GM18909 (cell line): ENCODE measurements around the gene NPY5R.

Experiments used
- ATAC-seq: cut with Tn5 transposase; IDR thresholded peaks from one replicate; pipeline ENCODE4 v1.9.1; 2021; ENCODE audit warnings: mild to moderate bottlenecking; ENCODE audit not compliant: unreplicated experiment, poor library complexity

NPY5R gene

DNA sequence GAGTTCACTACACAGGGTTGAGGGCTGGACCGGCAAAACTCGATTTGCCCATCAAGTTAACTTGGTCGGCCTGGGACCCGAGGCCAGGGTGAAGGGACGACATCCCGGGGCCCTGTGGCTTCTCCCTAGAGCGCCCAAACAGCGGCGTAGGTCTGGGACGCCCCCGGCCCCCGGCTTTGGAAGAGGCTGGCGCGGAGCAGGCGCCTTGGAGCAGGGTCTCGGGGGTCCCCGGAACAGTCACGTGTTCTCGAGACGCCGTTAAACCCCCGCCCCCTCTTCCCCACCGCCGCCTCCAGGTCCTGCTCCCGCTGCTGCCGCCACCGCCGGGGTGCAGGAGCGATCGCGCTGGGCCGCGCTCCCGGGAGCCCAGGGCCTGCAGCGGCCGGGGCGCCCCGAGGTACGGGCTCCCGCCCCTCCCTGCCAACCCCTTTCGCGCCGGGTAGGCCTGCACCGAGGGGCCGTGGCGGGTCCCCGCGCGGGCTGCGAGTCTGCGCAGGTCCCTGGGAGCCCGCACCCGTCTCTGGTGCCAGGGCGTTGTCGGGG is at the start of gene NPY5R:
TSS of gene NPY5R (plus strand) at position 289 of the 543 bp plus-strand sequence. CDS start 6,382 bp downstream, outside the sequence.
- no peak for ATAC-seq

GRCh38 chr4:163295138-163295537 is 48.6 kb upstream of the NPY5R start:
- no peak for ATAC-seq

GRCh38 chr4:163300445-163300844 is 43.2 kb upstream of the NPY5R start:
- ATAC-seq = no peak

- ATAC-seq = no peak
Measured at GRCh38 chr4:163303069-163303468, 40.6 kb upstream of the NPY5R start.

- ATAC-seq = no peak
Measured at GRCh38 chr4:163309466-163309865, 34.2 kb upstream of the NPY5R start.

DNA sequence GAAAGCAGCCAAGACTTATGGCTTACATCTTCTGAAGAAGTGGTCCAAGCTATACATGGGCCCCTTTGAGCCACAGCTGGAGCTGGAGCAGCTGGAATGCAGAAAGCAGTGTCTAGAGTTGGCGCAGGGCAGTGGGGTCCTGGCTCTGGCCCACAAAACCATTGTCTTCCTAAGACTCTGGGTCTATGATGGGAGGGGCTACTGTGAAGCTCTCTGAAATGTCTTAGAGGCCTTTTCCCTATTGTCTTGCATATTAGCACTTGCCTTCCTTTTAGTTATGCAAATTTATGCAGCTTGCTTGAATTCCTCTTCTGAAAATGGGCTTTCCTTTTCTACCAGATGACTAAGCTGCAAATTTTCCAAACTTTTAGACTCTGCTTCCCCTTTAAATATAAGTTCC is 26.6 kb upstream of the NPY5R start:
- no peak for ATAC-seq

- ATAC-seq = no peak
Measured at GRCh38 chr4:163330916-163331628, 12.6 kb upstream of the NPY5R start.

DNA sequence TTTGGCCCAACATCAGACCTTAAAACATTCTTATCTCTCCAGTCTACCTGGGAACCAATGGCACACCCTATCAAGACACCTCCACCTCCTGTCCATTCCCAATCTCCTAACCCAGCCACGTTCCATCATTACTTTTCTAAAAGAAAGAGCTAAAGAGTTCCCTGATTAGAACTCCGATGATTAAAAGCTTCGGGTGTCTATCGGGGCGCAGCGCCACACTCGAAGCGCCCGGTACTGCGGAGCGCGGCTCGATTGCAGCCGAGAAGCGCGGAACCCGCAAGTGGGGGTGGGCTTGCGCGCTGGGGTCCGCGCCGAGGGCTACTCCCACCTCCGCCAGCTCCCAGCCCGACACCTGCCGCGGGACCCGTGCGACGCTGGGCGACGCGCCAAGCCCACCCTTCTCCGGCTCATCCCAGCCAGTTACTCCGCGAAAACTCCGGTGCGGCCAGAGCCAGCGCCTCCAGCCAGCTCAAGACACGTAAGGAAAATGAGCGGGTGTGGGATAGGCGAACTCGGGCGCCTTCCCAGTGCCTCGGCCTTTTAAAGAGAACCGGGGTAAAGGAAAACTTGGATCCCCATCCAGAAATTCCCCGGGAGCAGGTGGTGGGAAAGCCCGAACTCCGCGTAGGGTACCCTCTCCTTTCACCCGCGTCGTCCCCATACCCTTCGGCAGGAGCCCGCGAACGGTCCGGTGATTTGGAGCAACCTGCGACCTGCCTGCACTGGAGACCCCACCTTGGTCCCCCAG is 11.9 kb upstream of the NPY5R start:
- ATAC-seq = no peak

- ATAC-seq = peak; percentile 90
Measured at GRCh38 chr4:163332526-163333406, 10.9 kb upstream of the NPY5R start, which contains the start of gene NPY1R. NPY1R (minus strand) TSS chr4:163332596; CDS start chr4:163326554, 6,042 bp downstream.

DNA sequence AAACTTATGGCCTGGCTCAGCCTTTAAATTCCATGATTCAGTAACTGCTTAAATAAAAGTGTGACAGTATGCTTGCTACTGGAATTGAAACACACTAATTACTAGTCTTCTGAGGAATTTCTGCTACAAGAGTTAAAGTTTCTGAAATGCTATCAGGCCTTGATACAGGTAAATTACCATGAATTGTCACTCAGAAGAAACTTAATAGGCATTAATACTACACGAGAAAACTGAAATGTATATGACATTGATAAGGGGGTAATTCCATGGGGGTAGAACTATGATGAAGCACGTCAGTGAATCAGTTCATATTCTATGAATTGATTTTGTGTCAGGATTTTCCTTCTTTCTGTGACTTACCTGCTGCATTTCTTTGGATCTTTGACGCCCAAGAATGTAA is 8.3 kb upstream of the NPY5R start:
- ATAC-seq = no peak

GRCh38 chr4:163344147-163345125 is 744 bp downstream of the NPY5R start:
- no peak for ATAC-seq

- no peak for ATAC-seq
Measured at GRCh38 chr4:163350672-163351071, 7.0 kb downstream of the NPY5R start.

- ATAC-seq = no peak
Measured at GRCh38 chr4:163353054-163353453, 9.4 kb downstream of the NPY5R start.

GRCh38 chr4:163356104-163356503 is 12.4 kb downstream of the NPY5R start:
- no peak for ATAC-seq

DNA sequence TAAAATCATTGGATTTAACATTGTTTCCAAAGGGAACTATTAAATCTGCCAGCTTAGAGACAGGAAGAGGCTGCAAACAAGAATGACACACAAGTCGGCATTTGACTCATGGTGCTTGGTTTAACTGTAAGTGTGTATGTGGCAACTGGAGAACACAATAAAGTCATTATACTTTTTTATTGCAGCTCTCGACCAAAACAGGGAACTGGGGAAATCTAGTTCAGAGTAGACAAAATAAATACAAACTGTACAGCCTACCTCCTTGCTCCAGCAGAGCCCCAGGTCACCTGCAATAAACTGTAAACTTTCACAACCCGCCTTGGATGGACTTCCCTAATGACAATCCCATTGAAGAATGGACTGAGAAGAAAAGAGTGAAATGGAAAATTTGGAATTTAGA is 24.0 kb downstream of the NPY5R start:
- ATAC-seq = no peak

- no peak for ATAC-seq
Measured at GRCh38 chr4:163372029-163372428, 28.3 kb downstream of the NPY5R start.

DNA sequence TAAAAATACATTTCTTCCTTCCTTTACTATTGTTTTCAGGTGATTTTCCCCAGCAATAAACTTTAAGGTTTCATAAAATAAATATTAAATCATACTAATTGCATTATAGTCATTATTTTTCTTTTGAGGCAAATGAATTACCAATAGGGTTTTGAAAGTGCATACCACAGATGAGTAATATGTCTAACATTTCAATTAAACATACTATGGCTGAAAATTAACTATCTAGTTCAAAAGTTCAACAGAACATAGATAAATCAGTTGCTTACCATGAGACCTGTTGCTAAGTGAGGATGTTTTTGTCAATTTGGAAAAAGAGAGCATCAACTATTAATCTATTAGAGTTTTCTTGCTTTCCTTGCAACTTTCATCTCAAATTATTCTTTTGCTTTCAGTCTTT is 35.0 kb downstream of the NPY5R start:
- ATAC-seq = no peak

DNA sequence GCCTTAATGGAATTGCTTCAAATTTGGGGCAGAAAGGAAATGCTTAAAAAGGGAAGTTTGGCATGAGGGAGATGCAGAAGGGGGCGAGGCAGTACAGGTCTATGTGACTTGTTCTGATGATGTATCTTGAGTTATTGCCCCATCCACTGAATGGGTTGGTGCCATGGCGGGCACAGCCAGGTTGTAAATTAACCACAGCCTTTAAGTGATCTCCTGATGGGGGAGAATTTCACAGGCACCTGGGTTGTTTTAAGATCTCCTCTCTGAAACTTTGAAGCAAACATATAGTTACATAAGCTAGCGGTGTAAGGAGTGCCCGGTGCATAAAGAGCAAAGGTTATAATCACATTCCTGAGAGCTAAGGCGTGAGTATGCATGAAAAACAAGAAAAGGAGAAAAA is 37.0 kb downstream of the NPY5R start:
- ATAC-seq = no peak

- no peak for ATAC-seq
Measured at GRCh38 chr4:163382178-163382869, 38.6 kb downstream of the NPY5R start.
